8988T (cell line): ENCODE measurements around the gene BHLHE40.
"Not testable (repeated sequence)": the region's sequence is repeated elsewhere in the genome, so short reads cannot be mapped to it uniquely, and the experiment has no call there.

Experiments used
- DNase-seq: peaks from one replicate; pipeline ENCODE4 v3.0.0; 2011

Gene BHLHE40

DNA sequence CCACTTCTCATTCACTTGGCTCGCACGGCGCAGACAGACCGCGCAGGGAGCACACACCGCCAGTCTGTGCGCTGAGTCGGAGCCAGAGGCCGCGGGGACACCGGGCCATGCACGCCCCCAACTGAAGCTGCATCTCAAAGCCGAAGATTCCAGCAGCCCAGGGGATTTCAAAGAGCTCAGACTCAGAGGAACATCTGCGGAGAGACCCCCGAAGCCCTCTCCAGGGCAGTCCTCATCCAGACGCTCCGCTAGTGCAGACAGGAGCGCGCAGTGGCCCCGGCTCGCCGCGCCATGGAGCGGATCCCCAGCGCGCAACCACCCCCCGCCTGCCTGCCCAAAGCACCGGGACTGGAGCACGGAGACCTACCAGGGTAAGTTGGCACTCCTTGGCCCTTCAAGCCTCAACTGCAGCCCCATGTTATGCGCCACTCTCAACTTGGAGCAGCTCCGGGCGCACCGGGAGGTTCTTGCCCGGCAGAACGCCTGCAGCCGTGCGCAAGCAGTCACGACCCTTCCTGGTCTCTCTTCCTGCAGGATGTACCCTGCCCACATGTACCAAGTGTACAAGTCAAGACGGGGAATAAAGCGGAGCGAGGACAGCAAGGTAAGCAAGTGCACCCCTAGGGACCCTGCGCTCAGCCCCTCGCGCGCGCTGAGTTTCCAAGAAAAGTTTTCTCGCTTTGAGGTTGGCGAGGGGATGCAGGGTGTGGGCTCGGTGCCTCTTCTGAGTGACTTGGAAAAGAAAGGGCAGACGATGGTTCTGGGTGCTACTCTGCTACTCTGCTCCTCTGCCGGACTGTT, at the start of gene BHLHE40:
BHLHE40 (plus strand) TSS at position 10 of the 801 bp plus-strand sequence; CDS start at position 292, 282 bp downstream.
- no peak for DNase-seq

DNA sequence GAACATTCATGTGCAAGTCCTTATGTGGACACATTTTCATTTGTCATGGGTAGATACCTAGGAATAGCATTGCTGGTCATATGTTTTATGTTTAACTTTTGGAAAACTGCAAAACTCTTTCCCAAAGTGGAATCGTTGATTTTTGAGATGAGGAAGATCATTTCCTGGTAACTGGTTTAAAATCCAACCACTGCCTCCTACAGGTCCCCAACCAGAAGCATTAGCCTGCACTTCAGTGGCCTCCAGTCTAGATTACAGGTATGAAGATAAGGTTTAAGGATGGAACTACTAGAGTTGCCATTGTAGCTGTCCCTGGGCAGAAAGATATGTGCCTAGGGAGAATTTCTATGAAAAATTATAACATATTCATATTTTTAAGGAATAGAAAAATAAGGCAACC, 48.7 kb upstream of the BHLHE40 start:
- DNase-seq, result no peak

DNA sequence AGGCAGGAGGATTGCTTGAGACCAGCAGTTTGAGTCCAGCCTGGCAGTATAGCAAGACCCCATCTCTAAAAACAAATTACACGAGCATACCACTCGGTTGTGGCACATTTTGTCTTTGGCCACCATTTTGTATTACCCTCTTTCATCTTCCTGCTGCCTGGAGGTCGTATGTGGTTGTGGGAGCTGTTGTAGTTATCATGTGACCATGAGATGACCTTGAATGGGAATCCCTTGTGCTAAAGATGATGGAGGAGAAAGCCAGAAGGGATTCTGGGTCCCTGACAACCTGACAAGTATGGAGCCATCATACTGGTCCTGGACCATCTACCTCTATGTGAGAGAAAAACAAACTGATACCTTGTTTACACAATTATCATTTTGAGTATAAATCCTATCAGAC, 45.2 kb upstream of the BHLHE40 start:
- no peak for DNase-seq

DNA sequence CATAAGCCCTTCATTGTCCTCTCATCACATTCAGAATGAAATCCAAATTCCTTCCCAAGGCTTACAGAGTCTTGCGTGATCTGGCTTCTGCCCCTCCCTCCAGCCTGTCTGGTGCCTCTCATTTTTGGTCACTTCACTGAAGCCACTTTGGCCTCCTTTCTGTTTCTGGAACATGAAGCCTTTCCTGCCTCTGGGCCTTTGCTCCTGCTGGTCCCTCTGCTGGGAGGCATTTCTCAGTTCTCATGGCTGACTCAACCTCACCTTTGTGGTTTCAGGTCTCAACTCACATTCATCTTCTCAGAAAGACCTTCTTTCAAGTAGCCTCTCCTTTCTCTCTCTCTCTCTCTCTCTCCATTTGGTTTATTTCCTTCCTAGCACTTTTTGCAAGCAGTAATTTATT, 43.9 kb upstream of the BHLHE40 start:
- no peak for DNase-seq

DNA sequence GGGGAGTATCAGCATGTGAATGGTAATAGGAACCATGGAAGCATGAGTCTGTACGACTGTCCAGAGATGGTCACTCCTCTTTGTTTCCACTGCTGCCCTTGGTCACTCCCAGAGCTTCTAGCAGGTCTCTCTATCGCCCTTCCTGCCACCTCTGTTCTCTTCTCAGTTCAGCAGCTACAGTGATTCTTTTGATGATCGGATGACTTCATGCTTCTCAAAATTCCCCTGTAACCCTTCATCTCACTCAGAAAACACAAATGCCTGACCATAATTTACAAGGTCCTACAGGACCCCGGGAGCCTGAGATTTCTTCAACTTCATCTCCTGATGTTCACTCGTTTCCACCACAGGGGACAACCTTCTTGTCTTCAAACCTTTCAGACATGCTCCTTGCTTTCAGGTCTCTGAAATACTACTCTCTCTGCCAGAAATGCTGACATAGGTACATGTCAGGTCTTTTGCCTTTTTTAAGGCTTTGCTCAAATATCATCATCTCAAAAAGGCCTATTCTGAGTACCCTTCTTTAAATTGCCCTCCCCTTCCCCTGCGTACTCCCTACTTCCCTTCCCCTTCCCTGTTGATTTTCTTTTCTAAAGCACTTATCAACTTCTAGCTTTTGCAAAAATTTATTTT, 42.1 kb upstream of the BHLHE40 start:
- DNase-seq, result no peak

DNA sequence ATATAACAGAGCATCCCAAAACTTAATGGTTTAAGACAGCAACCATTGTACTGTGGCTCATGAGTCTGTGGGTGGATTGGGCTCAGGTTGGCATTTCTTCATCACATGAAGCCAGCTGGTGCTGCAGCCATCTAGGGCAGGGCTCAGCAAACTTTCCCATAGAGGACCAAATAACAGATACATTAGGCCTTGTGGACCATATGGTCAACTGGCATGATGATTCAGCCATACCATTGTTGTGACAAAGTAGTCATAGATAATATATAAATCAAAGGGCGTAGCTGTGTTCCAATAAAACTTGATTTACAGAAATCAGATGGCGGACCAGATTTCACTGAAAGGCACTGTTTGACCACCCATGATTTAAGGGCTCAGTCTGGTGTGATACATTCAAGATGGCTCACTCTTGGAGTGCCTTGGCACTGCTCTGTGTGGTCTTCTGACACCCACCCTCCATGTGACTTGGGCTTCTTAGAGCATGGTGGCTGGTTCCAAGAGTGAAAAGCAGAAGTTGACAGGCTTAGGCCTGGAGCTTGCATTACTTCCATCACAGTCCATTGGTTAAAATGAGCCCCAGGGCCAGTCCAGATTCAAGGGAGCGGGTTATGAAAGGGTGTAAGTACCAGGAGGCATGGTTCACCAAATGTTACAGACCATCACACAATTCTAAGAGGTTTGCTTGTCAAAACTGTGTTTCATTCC, 40.8 kb upstream of the BHLHE40 start:
- DNase-seq, result no peak

DNA sequence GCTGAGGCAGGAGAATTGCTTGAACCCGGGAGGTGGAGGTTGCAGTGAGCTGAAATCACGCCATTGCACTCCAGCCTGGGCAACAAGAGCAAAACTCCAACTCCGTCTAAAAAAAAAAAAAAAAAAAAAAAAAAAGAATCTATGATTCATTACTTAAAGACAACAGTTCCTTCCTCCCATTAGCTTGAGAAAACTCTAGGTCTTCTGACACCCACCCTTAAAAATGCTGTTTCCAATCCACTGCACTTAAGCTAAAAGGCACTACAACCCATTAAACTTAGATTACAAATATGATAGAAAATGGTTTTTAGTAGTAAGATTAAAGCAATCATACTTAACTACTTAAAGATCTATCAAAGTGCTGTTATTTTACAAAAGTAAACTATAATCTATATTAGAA, 40.0 kb upstream of the BHLHE40 start:
- no peak for DNase-seq

DNA sequence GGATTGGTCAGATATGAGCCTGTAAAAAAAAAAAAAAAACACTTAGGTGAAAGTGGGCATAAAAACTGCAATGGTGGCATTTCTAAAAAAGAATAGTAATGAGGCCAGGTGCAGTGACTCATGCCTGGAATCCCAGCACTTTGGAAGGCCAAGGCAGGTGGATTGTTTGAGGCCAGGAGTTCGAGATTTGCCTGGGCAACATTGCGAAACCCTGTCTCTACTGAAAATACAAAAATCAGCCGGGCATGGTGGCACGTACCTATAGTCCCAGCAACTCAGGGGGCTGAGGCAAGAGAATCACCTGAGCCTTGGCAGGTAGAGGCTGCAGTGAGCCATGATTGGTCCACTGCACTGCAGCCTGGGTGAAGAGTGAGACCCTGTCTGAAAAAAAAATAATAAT, 38.3 kb upstream of the BHLHE40 start:
- no peak for DNase-seq

DNA sequence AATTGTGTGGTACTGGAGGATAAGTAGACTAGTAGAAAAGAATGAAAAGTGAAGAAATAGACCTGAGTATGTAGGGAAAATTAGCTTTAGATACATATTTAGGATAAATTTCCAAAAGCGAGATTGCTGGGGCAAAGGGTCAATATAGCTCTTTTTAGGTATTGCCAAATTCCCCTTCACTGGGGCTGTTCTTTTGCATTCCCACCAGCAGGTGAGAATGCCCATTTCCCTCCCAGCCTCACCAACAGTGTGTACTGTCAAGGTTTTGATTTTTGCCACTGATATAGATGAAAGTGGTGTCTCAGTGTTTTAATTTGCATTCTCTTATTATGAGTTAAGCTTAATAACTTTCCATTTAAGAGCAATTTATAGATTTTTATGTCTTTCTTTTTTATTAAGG, 35.7 kb upstream of the BHLHE40 start:
- no peak for DNase-seq

DNA sequence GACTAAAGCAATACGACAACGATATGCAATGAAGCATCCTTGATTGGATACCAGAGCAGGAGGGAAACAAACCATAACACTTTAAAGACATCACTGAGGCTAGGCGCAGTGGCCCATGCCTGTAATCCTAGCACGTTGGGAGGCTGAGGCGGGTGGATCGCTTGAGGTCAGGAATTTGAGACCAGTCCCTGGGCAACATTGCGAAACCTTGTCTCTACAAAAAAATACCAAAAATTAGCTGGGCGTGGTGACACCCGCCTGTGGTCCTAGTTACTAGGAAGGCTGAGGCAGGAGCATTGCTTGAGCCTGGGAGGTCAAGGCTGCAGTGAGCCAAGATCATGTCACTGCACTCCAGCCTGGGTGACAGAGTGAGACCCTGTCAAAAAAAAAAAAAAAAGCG, 33.9 kb upstream of the BHLHE40 start:
- DNase-seq, result no peak

DNA sequence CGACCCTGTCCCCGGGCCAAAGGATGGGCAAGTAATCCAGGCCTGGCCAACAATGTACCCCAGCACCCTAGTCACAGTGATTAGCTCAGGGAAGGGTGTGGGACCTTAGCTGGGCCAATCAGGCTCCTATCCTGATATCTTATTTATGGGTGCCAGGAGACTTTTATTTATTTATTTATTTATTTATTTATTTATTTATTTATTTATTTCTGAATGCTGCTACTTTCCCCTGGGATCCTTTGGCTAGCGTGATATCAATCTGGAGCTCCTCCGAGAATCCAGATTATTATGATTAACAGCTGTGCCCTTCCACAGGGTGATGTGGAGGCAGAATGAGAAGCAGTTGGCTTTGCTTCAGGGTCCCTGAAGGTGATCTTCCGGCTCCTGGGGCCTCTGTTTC, 32.2 kb upstream of the BHLHE40 start:
- DNase-seq, result no peak

DNA sequence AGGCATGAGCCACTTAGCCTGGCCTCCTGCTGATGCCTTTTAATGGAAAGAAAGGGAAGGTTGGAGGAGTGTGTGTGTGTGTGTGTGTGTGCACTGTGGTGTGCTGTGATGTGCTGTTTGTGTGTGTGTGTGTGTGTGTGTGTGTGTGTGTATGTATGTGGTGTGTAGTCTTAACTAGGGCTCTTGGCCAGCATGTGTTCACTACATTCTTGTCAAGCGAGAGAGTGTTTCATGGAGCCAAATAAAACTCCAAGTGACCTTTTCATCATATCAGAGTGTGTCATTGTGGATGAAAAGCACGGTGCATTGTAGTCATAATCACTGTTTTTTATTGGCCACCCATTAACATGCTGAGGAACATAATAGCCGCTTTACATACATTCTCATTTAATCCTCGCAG, 30.8 kb upstream of the BHLHE40 start:
- no peak for DNase-seq

DNA sequence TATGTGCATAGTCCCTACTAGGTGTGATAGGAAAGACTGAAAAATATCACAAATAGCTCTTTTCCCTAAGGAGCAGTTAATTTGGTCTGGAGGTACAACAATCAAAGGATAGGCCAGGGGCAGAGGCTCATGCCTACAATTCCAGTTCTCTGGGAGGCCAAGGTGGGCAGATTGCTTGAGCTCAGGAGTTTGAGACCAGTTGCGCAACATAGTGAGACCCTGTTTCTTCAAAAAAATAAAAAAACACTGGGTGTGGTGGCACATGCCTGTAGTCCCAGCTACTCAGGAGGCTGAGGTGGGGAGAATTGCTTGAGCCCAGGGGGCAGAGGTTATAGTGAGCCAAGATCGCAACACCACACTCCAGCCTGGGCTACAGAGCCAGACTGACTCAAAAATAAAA, 30.2 kb upstream of the BHLHE40 start:
- DNase-seq, result no peak

DNA sequence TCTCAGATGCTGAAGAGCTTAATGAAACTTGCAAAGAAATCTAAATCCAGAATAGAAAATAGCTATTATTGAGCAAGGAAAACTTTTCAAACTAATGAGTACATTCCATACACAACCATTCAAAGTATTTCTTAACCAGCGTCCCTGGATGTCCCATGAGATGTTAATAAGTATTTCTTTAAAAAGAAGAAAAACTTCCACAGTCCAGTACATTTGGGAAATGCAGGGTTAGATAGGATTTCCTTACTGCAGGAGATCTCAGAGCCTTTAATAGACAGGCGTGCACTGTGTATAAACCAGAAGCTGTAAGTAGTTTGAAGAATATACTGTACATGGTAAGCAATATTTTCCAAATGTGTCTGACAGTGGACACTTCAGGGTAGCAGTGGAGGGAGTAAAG, 29.6 kb upstream of the BHLHE40 start:
- DNase-seq, result no peak

DNA sequence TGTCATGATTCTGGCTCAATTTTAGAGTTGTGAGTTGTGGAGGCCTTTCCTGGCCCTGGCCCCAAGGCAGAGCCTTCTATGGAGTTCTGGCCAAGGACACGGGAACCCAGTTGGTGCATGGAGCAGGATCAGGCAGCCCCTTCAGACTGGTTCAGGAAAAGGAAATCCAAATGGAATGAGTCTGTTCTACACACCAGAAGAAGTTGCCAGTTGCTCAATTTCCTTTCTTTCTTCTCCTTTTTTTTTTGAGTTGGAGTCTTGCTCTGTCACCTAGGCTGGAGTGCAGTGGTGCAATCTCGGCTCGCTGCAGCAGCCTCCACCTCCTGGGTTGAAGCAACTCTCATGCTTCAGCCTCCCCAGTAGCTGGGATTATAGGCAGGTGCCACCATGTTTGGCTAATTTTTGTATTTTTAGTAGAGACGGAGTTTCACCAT, 28.9 kb upstream of the BHLHE40 start:
- DNase-seq, result no peak

DNA sequence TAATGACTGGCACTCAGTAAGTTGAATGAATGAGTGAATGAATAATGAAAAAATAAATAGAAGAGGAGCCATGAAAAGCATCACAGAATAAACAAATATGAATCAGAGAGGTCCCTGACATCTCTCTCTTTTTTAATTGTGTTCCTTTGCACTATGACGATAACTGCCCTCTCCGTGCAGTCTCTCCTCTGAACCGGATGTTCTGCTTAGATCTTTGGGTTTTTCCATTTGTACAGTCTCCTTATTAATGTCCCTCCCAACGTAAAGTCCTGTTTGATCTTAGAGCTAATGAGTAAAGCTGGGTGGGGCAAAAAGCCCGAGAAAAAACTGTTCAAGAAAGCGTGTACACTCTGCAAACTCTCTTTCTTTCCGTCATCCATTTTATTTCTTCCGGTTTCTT, 28.3 kb upstream of the BHLHE40 start:
- no peak for DNase-seq

DNA sequence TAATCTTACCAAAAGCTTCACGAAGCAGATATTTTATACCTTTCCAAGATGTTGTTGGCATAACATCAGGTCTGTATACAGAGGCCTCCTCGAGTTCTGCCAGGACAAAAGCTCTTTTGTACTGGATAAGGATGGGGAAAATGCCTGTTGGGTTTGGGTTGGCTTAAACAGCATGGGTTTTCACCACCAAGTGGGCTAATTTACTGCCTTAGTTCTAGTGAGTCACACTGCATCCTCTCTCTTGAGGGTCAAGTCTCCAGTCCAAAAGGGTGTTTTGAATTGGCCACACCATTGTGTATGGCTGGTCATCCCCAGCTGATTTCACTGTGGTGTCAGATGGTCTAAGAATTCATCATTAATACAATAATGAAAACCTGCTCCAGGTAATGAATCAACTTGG, 26.1 kb upstream of the BHLHE40 start:
- no peak for DNase-seq

DNA sequence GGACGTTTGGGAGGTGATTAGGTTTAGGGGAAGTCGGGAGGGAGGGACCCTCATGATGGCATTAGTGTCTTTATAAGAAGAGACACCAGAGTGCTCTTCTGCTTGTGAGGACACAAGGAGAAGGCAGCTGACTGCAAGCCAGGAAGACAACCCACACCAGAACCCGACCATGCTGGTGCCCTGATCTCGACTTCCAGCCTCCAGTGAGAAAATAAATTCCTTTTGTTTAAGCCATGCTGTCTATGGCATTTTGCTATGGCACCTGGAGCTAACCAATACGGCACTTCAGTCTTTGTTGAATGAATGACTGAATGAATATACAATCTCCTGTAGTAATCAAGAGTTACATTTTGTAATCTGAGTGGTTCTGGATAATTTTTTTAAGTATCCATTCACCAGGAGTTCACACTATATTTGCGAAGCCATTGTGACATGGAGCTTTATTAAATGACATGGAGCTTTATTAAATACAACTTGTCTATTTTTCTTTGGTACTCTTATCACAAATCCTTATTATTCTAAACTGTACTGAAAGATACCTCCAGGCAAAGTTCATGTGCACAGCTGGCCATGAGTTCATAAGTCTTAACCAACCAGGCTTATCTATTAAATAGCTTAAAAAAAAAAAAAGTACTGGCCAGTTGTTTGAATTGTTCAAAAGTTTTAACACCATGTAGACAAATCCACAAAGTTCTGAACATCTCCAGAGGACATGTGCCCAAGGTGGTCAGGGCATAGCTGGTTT, 24.8 kb upstream of the BHLHE40 start:
- no peak for DNase-seq

DNA sequence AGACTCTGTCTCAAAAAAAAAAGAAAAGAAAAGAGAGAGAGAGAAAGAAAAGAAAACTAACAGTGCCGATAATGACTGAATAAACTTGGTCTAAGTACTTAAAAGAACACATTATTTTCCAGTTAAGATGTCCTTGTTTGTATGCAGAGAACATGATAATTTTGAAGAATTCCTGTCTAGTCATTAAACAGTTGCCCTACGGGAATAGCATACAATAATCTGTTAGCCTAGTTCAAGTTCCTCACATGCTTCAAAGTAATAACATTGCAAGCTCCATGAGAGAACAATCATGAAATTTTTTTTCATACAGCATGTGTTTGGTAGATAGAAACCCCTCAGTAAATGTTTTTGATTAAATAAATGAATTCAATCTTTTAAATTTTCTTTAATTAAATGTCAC, 23.1 kb upstream of the BHLHE40 start:
- no peak for DNase-seq

DNA sequence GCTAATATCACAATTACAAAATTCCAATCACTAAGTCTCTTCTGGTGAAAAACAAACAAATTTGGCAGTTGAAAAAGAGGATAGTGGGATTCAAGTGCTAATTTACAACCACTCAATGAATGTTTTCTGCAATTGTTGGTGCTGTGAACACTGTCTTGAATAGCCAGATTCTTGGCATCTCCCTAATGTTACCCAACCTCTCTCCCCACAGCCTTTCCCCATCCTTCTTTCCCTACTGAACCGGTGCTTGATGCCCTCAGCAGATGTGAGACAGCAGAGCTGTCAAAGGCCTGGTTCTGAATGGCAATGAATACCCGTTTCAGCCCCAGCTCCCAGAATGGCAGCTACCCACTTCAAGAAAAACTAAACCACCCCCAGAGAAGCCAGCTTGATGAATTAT, 22.5 kb upstream of the BHLHE40 start:
- DNase-seq, result no peak

DNA sequence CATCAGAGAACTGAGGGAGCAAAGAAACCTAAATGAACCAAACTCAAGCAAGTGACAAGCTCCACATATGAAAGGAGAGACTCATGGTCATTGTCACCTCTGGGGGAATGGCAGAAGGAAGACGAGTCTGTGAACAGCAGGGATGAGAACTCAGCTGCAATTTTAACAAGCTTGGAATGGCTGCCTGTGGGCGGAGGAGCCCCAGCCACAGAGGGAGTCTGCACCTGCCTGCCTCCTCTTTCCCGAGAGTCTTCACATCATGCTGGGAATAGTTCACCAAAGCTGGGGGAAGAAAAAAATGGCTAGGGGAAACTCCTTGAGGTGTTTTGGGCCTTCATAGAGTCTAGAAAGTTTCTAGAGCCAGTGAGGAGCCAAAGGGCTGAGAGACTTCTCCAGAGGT, 21.3 kb upstream of the BHLHE40 start:
- no peak for DNase-seq

DNA sequence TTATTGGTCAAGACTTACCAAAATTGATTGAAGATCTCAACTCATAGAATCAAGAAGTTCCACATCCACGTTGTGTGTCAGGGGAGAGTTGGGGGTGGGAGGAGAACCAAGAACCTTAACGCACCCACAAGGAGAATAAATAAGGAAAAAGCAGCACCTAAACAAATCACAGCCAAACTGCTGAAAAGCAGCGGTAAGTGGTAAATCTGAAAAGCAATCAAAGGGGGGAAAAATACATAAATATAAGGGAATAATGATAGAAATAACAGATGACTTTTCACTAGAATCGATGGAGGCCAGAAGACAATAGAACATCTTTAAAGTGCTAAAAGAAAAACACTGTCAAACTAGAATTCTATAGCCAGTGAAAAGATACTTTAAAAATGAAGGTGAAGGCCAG, 20.1 kb upstream of the BHLHE40 start:
- no peak for DNase-seq

DNA sequence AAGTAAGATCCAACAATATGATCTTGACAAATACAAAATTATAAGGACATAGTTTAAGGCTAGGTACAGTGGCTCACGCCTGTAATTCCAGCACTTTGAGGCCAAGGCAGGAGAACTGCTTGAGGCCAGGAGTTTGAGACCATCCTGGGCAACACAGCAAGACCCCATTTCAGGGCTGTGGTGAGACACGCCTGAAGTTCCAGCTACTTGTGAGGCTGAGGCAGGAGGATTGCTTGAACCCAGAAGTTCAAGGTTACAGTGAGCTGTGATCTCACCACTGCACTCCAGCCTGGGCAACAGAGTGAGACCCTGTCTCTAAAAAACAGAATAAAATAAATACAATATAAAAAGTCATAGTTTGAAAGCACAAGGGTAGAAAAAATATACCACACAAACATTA, 17.4 kb upstream of the BHLHE40 start:
- DNase-seq, result not testable (repeated sequence)
